ENCODE results near the gene KRTCAP2. TPM values are rescaled to one million over a fixed set of nuclear protein-coding genes. Genes with fewer than 3 reads are reported as not detected.

The KRTCAP2 gene
- total RNA-seq, 6 experiments from 2014 or later = 231 to 351 (median 285) TPM

- H3K9me3 Mint-ChIP-seq = no peaks in the 10 kb centered on the region
- no peak for DNase-seq
- TF ChIP-seq CTCF (IDR thresholded peaks at IDR 0.05) = no peak
- H3K27ac Mint-ChIP-seq = no peak overlapping the region
- H3K4me1 Mint-ChIP-seq (ENCODE audit: low read depth) = 0 out of 2 replicates have a peak, but pooled peaks cover 7% of the 10 kb centered on the region
- H3K4me3 Mint-ChIP-seq = no peak overlapping the region
- H3K36me3 Mint-ChIP-seq (ENCODE audit: low read depth) = peaks cover 5% of the 10 kb centered on the region; the same call in 1 of the 2 replicates
- no peaks in the 10 kb centered on the region; the same call in 1 of the 2 replicates for H3K27me3 Mint-ChIP-seq (ENCODE audit: insufficient read depth)
These were observed 12.6 kb upstream of the KRTCAP2 start for GRCh38 chr1:155185783-155186066.

- H3K27ac Mint-ChIP-seq = no peak overlapping the region
- H3K9me3 Mint-ChIP-seq = no peaks in the 10 kb centered on the region
- no peaks in the 10 kb centered on the region; the same call in 1 of the 2 replicates for H3K27me3 Mint-ChIP-seq (ENCODE audit: insufficient read depth)
- TF ChIP-seq CTCF (IDR thresholded peaks at IDR 0.05) = no peak
- no peak for DNase-seq
- 0 out of 2 replicates have a peak, but pooled peaks cover 7% of the 10 kb centered on the region for H3K4me1 Mint-ChIP-seq (ENCODE audit: low read depth)
- no peak overlapping the region for H3K4me3 Mint-ChIP-seq
- H3K36me3 Mint-ChIP-seq (ENCODE audit: low read depth) = peaks cover 5% of the 10 kb centered on the region; the same call in 1 of the 2 replicates
These were observed 12.0 kb upstream of the KRTCAP2 start for GRCh38 chr1:155184835-155185782.

DNA sequence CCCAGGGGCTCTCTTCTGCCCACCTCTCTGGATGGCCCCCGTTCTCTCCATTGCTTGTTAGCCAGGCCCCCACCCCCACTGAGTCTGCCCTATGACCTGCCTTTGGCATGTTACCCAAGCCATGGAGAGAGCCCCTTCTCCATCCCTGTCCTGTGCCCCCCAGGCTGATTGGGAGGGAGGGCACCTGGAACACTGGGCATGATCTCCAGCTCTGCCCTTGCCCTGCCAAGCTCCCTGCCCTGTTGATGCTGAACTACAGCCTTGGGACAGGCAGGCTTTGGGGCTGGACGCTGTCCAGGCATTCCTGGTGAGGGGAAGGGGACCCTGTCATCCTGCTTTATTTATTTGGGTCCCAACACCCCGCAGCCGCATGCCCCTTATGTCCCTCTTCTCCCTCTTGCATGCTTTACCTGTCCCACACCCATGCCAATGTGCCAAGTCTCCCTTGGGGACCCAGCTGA lies 11.3 kb upstream of the KRTCAP2 start:
- TF ChIP-seq CTCF (IDR thresholded peaks at IDR 0.05) = no peak
- peaks cover 5% of the 10 kb centered on the region; the same call in 1 of the 2 replicates for H3K36me3 Mint-ChIP-seq (ENCODE audit: low read depth)
- no peaks in the 10 kb centered on the region for H3K9me3 Mint-ChIP-seq
- H3K4me1 Mint-ChIP-seq (ENCODE audit: low read depth) = 0 out of 2 replicates have a peak, but pooled peaks cover 7% of the 10 kb centered on the region
- no peaks in the 10 kb centered on the region; the same call in 1 of the 2 replicates for H3K27me3 Mint-ChIP-seq (ENCODE audit: insufficient read depth)
- no peak overlapping the region for H3K27ac Mint-ChIP-seq
- no peak overlapping the region for H3K4me3 Mint-ChIP-seq
- DNase-seq = no peak

DNA sequence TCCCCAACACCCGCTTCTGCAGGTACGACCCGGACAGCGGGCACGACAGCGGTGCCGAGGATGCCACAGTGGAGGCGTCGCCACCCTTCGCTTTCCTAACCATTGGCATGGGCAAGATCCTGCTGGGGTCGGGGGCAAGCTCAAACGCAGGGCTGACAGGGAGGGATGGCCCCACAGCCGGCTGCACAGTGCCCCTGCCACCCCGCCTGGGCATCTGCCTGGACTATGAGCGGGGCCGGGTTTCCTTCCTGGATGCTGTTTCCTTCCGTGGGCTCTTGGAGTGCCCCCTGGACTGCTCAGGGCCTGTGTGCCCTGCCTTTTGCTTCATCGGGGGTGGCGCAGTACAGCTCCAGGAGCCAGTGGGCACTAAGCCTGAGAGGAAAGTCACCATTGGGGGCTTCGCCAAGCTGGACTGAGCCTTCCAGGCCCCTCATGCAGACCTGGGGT lies 10.7 kb upstream of the KRTCAP2 start:
- no peak for DNase-seq
- H3K36me3 Mint-ChIP-seq (ENCODE audit: low read depth) = peaks cover 8% of the 10 kb centered on the region; the same call in 1 of the 2 replicates
- 0 out of 2 replicates have a peak, but pooled peaks cover 7% of the 10 kb centered on the region for H3K4me1 Mint-ChIP-seq (ENCODE audit: low read depth)
- no peak for TF ChIP-seq CTCF (IDR thresholded peaks at IDR 0.05)
- H3K4me3 Mint-ChIP-seq = no peak overlapping the region
- H3K27ac Mint-ChIP-seq = no peak overlapping the region
- H3K27me3 Mint-ChIP-seq (ENCODE audit: insufficient read depth) = no peaks in the 10 kb centered on the region; the same call in 1 of the 2 replicates
- H3K9me3 Mint-ChIP-seq = no peaks in the 10 kb centered on the region

- no peaks in the 10 kb centered on the region for H3K9me3 Mint-ChIP-seq
- TF ChIP-seq CTCF (IDR thresholded peaks at IDR 0.05) = no peak
- no peak overlapping the region for H3K4me3 Mint-ChIP-seq
- peaks cover 4% of the 10 kb centered on the region; the same call in 1 of the 2 replicates for H3K36me3 Mint-ChIP-seq (ENCODE audit: low read depth)
- no peak for DNase-seq
- no peaks in the 10 kb centered on the region; the same call in 1 of the 2 replicates for H3K27me3 Mint-ChIP-seq (ENCODE audit: insufficient read depth)
- 0 out of 2 replicates have a peak, but pooled peaks cover 6% of the 10 kb centered on the region for H3K4me1 Mint-ChIP-seq (ENCODE audit: low read depth)
- no peak overlapping the region for H3K27ac Mint-ChIP-seq
These were observed 9.0 kb upstream of the KRTCAP2 start for GRCh38 chr1:155182052-155182550.

Measured in HFFc6 (cell line).